Adrenal gland (tissue), 12 donors: ENCODE results near the gene STS. TPM values are rescaled to one million over a fixed set of nuclear protein-coding genes. Genes with fewer than 3 reads are reported as not detected.

Experiments used
- DNase-seq, 7 donors: peaks; one replicate each; pipeline ENCODE4 v3.0.0-alpha.2; 2019 to 2020
- H3K27ac ChIP-seq, 5 donors: fragments of 200-600 bp; sonication (generic) in 4 of 5; 1 replicate in 3 of 5; 2 replicates in 2 of 5; pipeline versions ENCODE4 v1.5.1 to v1.8.0; 2016 to 2020; ENCODE audit warnings: mild to moderate bottlenecking in 1 of 5
- H3K27me3 ChIP-seq: fragments of 200-600 bp; 2 replicates; pipeline ENCODE4 v1.8.0; 2021
- H3K36me3 ChIP-seq, 2 donors: fragments of 200-600 bp; replicated peaks in 1 of 2; 1 replicate in 1 of 2; 2 replicates in 1 of 2; pipeline versions ENCODE4 v1.5.1 to v1.8.0; 2018 to 2022
- H3K4me1 ChIP-seq, 2 donors: fragments of 200-600 bp; replicated peaks in 1 of 2; 1 replicate in 1 of 2; 2 replicates in 1 of 2; pipeline versions ENCODE4 v1.5.1 to v1.8.0; 2018 to 2021
- H3K4me3 ChIP-seq, 4 donors: fragments of 200-600 bp; sonication (generic) in 3 of 4; one replicate each; pipeline ENCODE4 v1.5.1; 2016 to 2018
- H3K9me3 ChIP-seq, 3 donors: fragments of 200-600 bp; sonication (generic) in 1 of 3; replicated peaks in 1 of 3; 1 replicate in 2 of 3; 2 replicates in 1 of 3; pipeline versions ENCODE4 v1.5.1 to v1.8.0; 2016 to 2021
- CTCF ChIP-seq, 6 experiments: fragments of 450-650 bp in 4 of 6; fragments of 200-600 bp in 2 of 6; sonication (generic) in 1 of 6; IDR thresholded peaks; 1 replicate in 5 of 6; 2 replicates in 1 of 6; pipeline versions ENCODE4 v1.5.1 to v1.8.0; 2016 to 2021; ENCODE audit warnings: antibody characterized with exemption in 6 of 6, mild to moderate bottlenecking in 2 of 6, moderate library complexity in 1 of 6
- POLR2A ChIP-seq, 2 donors: fragments of 450-650 bp; IDR thresholded peaks; one replicate each; pipeline ENCODE4 v1.6.1; 2017; ENCODE audit warnings: antibody characterized with exemption in 2 of 2, mild to moderate bottlenecking in 2 of 2, moderate library complexity in 1 of 2
- WGBS, 4 donors: extraction: QIAGEN DNeasy Blood & Tissue Kit in 2 of 4; methylation state at CpG; one replicate each; pipeline versions ENCODE4 v1.1.5 to v1.1.7; 2013 to 2017; 5-methylcytosine and 5-hydroxymethylcytosine counted together
- intact Hi-C, 2 donors: fragments of 100-400 bp; cut with DNase I; formaldehyde crosslinking; loops; one replicate each; pipeline versions ENCODE4 v1.14.1 to v1.15.0; 2022 to 2023
- polyA plus RNA-seq, 3 donors: library from polyadenylated mRNA; stranded (reverse); fragments of 200-250 nt in 2 of 3; fragments of 350-450 nt in 1 of 3; fragmentation: Illumina TruSeq in 1 of 3; extraction: RNeasy Lipid Tissue Mini Kit (QIAGEN cat#74804) in 1 of 3; gene quantifications; one replicate each; pipeline ENCODE4 v1.2.3, GENCODE V29; 2013 to 2014
- total RNA-seq, 9 donors: library from RNA; depleted of rRNA in 4 of 9; stranded (reverse); fragments of >200 nt in 4 of 9; fragments of 120-200 nt in 1 of 9; fragmentation: NEBNext Ultra II Directional in 1 of 9; extraction: Animal tissue kit (Norgen Biotek cat#: 25700) in 1 of 9; gene quantifications; one replicate each; pipeline versions ENCODE4 v1.1.0 to v1.2.4, GENCODE V29; 2013 to 2023
- donor health status: healthy with polysubstance abuse.
- donor health status: Bipolar disorder and iron deficiency.
- donor health status: DM: yes; HTN: yes; CAD: no.
- donor health status: DM: no; HTN: no; CAD: no.
- donor health status: DM: no; HTN: no; CAD: no.
- donor health status: DM: yes; HTN: yes; CAD: no.

The STS gene
- total and polyA plus RNA-seq, 12 donors, result 1.4 to 12.2 (median 4.6) TPM

- no peak overlapping the region for H3K27ac ChIP-seq
- no peaks in the 10 kb centered on the region for H3K9me3 ChIP-seq
- H3K27me3 ChIP-seq, result no peaks in the 10 kb centered on the region
- TF ChIP-seq CTCF (IDR thresholded peaks at IDR 0.05) (no peak), POLR2A (IDR thresholded peaks at IDR 0.05) (no peak)
- H3K4me3 ChIP-seq, result no peak overlapping the region
- no peak for DNase-seq
- intact Hi-C loops, result no loop called here
- H3K4me1 ChIP-seq, result no peaks in the 10 kb centered on the region
- H3K36me3 ChIP-seq, result no peaks in the 10 kb centered on the region
- WGBS, 4 donors, result 43 to 81% (median 59%) methylated on average over 2 to 3 of the region's 3 CpGs
Observed at GRCh38 chrX:7184816-7185215, 37.3 kb downstream of the STS start.

- H3K4me1 ChIP-seq, result no peaks in the 10 kb centered on the region
- TF ChIP-seq POLR2A (IDR thresholded peaks at IDR 0.05) (no peak), CTCF (IDR thresholded peaks at IDR 0.05) (no peak)
- H3K27me3 ChIP-seq, result no peaks in the 10 kb centered on the region
- no peak overlapping the region for H3K4me3 ChIP-seq
- H3K36me3 ChIP-seq, result no peaks in the 10 kb centered on the region
- DNase-seq, result no peak
- 78 to 93% (median 86%) methylated on average over 2 of the region's 2 CpGs for WGBS, 4 donors
- no peaks in the 10 kb centered on the region for H3K9me3 ChIP-seq
- H3K27ac ChIP-seq, result no peak overlapping the region
- intact Hi-C loops, result no loop called here
Observed at GRCh38 chrX:7188672-7189071, 41.2 kb downstream of the STS start.

- DNase-seq, result no peak
- 93 to 100% (median 96%) methylated on average over 2 of the region's 2 CpGs for WGBS, 4 donors
- Histone ChIP-seq H3K4me1 (no peaks in the 10 kb centered on the region), H3K27me3 (no peaks in the 10 kb centered on the region), H3K27ac (no peak overlapping the region), H3K9me3 (no peaks in the 10 kb centered on the region), H3K4me3 (no peak overlapping the region), H3K36me3 (no peaks in the 10 kb centered on the region)
- no peak for TF ChIP-seq CTCF (IDR thresholded peaks at IDR 0.05)
- no peak for TF ChIP-seq POLR2A (IDR thresholded peaks at IDR 0.05)
- intact Hi-C loops, result no loop called here
Observed at GRCh38 chrX:7190157-7190556, 42.6 kb downstream of the STS start.

- no peak for TF ChIP-seq POLR2A (IDR thresholded peaks at IDR 0.05)
- TF ChIP-seq CTCF (IDR thresholded peaks at IDR 0.05), result no peak
- WGBS, 4 donors, result 97 to 100% (median 98%) methylated on average over 1 to 2 of the region's 2 CpGs; no CpG with 5 or more reads in 1 of the 4 donors
- H3K36me3 ChIP-seq, result no peaks in the 10 kb centered on the region
- DNase-seq, result no peak
- H3K4me1 ChIP-seq, result no peaks in the 10 kb centered on the region
- H3K4me3 ChIP-seq, result no peak overlapping the region
- no peaks in the 10 kb centered on the region for H3K27me3 ChIP-seq
- H3K9me3 ChIP-seq, result no peaks in the 10 kb centered on the region
- H3K27ac ChIP-seq, result no peak overlapping the region
- intact Hi-C loops, result no loop called here
Observed at GRCh38 chrX:7191681-7192110, 44.2 kb downstream of the STS start.
